ENCODE data around the gene CACNB2. TPM values are rescaled to one million over a fixed set of nuclear protein-coding genes. Genes with fewer than 3 reads are reported as not detected.
"Not testable (repeated sequence)": the region's sequence is repeated elsewhere in the genome, so short reads cannot be mapped to it uniquely, and the experiment has no call there.

CACNB2 gene
- total and polyA plus RNA-seq, 8 donors: 4.0 to 14.8 (median 11.8) TPM

DNA sequence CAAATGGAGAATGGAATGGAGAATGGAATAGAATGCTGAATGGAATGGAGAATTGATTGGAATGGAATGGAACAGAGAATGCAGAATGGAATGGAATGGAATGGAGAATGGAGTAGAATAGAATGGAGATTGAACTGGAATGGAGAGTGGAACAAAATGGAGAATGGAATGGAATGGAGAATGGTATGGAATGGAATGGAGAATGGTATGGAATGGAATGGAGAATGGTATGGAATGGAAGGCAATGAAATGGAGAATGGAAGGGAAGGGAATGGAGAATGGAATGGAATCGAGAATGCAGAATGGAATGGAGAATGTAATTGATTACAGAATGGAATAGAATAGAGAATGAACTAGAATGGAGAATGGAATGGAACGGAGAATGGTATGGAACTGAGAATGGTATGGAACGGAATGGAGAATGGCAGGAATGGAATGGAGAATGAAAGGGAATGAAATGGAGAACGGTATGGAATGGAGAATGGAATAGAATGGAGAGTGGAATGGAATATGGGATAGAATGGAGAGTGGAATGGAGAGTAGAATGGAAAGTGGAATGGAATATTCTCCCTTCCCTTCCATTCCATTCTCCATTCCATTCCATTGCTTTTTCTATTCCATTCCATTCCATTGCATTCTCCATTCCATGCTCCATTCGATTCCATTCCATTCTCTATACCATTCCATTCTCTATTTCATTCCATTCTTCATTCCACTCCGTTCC is 422.9 kb downstream of the CACNB2 start:
- TF ChIP-seq, protein P1, sequence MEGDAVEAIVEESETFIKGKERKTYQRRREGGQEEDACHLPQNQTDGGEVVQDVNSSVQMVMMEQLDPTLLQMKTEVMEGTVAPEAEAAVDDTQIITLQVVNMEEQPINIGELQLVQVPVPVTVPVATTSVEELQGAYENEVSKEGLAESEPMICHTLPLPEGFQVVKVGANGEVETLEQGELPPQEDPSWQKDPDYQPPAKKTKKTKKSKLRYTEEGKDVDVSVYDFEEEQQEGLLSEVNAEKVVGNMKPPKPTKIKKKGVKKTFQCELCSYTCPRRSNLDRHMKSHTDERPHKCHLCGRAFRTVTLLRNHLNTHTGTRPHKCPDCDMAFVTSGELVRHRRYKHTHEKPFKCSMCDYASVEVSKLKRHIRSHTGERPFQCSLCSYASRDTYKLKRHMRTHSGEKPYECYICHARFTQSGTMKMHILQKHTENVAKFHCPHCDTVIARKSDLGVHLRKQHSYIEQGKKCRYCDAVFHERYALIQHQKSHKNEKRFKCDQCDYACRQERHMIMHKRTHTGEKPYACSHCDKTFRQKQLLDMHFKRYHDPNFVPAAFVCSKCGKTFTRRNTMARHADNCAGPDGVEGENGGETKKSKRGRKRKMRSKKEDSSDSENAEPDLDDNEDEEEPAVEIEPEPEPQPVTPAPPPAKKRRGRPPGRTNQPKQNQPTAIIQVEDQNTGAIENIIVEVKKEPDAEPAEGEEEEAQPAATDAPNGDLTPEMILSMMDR (IDR thresholded peaks at IDR 0.05): no peak
- peaks cover 0 to 37% of the 10 kb centered on the region in 2 donors for H3K36me3 ChIP-seq
- no peaks in the 10 kb centered on the region for H3K4me1 ChIP-seq
- DNase-seq (no peak), ATAC-seq (no peak)
- intact Hi-C loops (cut with DNase I): no loop called here
- peaks cover 0 to 91% of the 10 kb centered on the region in 2 donors for H3K9me3 ChIP-seq
- no peak overlapping the region for H3K27ac ChIP-seq
- H3K4me3 ChIP-seq: no peak overlapping the region
- H3K27me3 ChIP-seq: no peaks in the 10 kb centered on the region

DNA sequence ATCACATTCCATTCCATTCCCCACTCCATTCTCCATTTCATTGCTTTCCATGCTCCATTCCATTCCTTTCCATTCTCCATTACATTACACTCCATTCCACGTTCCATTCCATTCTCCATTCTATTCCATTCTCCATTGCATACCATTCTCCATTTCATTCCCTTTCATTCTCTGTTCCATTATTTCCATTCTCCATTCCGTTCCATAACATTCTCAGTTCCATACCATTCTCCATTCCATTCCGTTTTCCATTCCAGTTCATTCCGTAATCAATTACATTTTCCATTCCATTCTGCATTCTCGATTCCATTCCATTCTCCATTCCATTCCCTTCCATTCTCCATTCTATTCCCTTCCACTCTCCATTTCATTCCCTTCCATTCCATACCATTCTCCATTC is 424.8 kb downstream of the CACNB2 start:
- H3K4me1 ChIP-seq: no peaks in the 10 kb centered on the region
- ATAC-seq (no peak), DNase-seq (no peak)
- H3K27me3 ChIP-seq: no peaks in the 10 kb centered on the region
- intact Hi-C loops (cut with DNase I): no loop called here
- H3K9me3 ChIP-seq: peaks cover 0 to 93% of the 10 kb centered on the region in 2 donors
- no peak overlapping the region for H3K27ac ChIP-seq
- TF ChIP-seq, protein P1 (IDR thresholded peaks at IDR 0.05): no peak
- no peak overlapping the region for H3K4me3 ChIP-seq
- H3K36me3 ChIP-seq: peaks cover 0 to 21% of the 10 kb centered on the region in 2 donors

- TF ChIP-seq, protein P1 (IDR thresholded peaks at IDR 0.05): no peak
- intact Hi-C loops (cut with DNase I): no loop called here
- H3K9me3 ChIP-seq: peaks cover 0 to 94% of the 10 kb centered on the region in 2 donors
- H3K4me3 ChIP-seq: no peak overlapping the region
- DNase-seq (no peak), ATAC-seq (no peak)
- H3K27me3 ChIP-seq: no peaks in the 10 kb centered on the region
- no peak overlapping the region for H3K27ac ChIP-seq
- no peaks in the 10 kb centered on the region for H3K4me1 ChIP-seq
- H3K36me3 ChIP-seq: peaks cover 0 to 14% of the 10 kb centered on the region in 2 donors
Observed at GRCh38 chr10:18566177-18566576, 426.0 kb downstream of the CACNB2 start.

DNA sequence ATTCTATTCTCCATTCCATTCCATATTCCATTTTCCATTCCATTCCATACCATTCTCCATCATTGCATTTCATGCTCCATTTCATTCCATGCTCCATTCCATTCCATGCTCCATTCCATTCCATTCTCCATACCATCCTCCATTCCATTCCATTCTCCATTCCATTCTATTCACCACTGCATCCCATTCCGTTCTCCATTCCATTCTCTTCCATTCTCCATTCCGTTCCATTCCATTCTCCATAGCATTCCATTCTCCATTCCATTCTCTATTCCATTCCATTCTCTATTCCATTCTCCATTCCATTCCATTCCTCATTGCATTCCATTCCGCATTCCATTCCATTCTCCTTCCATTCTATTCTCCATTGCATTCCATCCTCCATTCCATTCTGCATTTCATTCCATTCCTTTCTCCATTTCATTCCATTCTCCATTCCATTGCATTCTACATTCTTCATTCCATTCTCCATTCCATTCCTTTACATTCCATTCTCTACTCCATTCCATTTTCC is 427.2 kb downstream of the CACNB2 start:
- H3K4me3 ChIP-seq: no peak overlapping the region
- H3K27me3 ChIP-seq: no peaks in the 10 kb centered on the region
- H3K9me3 ChIP-seq: peaks cover 0 to 95% of the 10 kb centered on the region in 2 donors
- TF ChIP-seq, protein P1 (IDR thresholded peaks at IDR 0.05): no peak
- intact Hi-C loops (cut with DNase I): no loop called here
- no peak overlapping the region for H3K27ac ChIP-seq
- no peaks in the 10 kb centered on the region for H3K4me1 ChIP-seq
- no peak for ATAC-seq
- peaks cover 0 to 6% of the 10 kb centered on the region in 2 donors for H3K36me3 ChIP-seq
- no peak for DNase-seq

- ATAC-seq; intact Hi-C loops (cut with DNase I); H3K4me1 ChIP-seq; H3K36me3 ChIP-seq; H3K27ac ChIP-seq; DNase-seq; H3K27me3 ChIP-seq; H3K4me3 ChIP-seq: not testable (repeated sequence)
- H3K9me3 ChIP-seq: peaks cover 0 to 76% of the 10 kb centered on the region in 2 donors
Observed at GRCh38 chr10:18570386-18570785, 430.2 kb downstream of the CACNB2 start.
